Measurements from ENCODE around the gene MCHR1.

DNA sequence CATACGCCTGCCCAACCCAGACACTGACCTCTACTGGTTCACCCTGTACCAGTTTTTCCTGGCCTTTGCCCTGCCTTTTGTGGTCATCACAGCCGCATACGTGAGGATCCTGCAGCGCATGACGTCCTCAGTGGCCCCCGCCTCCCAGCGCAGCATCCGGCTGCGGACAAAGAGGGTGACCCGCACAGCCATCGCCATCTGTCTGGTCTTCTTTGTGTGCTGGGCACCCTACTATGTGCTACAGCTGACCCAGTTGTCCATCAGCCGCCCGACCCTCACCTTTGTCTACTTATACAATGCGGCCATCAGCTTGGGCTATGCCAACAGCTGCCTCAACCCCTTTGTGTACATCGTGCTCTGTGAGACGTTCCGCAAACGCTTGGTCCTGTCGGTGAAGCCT lies 2.2 kb downstream of the MCHR1 start:
- no peak for TF ChIP-seq POLR2A (IDR thresholded peaks at IDR 0.05; ENCODE audit: extremely low read depth, insufficient read length)
- TF ChIP-seq, protein P1, sequence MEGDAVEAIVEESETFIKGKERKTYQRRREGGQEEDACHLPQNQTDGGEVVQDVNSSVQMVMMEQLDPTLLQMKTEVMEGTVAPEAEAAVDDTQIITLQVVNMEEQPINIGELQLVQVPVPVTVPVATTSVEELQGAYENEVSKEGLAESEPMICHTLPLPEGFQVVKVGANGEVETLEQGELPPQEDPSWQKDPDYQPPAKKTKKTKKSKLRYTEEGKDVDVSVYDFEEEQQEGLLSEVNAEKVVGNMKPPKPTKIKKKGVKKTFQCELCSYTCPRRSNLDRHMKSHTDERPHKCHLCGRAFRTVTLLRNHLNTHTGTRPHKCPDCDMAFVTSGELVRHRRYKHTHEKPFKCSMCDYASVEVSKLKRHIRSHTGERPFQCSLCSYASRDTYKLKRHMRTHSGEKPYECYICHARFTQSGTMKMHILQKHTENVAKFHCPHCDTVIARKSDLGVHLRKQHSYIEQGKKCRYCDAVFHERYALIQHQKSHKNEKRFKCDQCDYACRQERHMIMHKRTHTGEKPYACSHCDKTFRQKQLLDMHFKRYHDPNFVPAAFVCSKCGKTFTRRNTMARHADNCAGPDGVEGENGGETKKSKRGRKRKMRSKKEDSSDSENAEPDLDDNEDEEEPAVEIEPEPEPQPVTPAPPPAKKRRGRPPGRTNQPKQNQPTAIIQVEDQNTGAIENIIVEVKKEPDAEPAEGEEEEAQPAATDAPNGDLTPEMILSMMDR (IDR thresholded peaks at IDR 0.05; ENCODE audit: low read depth, low read length): no peak
- TF ChIP-seq MYC (IDR thresholded peaks at IDR 0.05; ENCODE audit: low read depth, low read length): no peak

All from NB4 (cell line).